Body of pancreas (tissue), 4 donors: Measurements from ENCODE around the gene PRDM15.

Source experiments
- POLR2A ChIP-seq, 3 donors: fragments of 450-650 bp; IDR thresholded peaks; one replicate each; pipeline ENCODE4 v1.6.1; 2016; ENCODE audit warnings: antibody characterized with exemption in 3 of 3, mild to moderate bottlenecking in 2 of 3
- TF ChIP-seq, protein P1 (sequence below), 7 experiments: fragments of 450-650 bp in 4 of 7; fragments of 200-600 bp in 3 of 7; sonication (generic) in 3 of 7; IDR thresholded peaks; one replicate each; pipeline ENCODE4 v1.5.1; 2016 to 2019; ENCODE audit warnings: antibody characterized with exemption in 7 of 7

GRCh38 chr21:41867313-41867712, 11.8 kb downstream of the PRDM15 start:
- TF ChIP-seq, protein P1, sequence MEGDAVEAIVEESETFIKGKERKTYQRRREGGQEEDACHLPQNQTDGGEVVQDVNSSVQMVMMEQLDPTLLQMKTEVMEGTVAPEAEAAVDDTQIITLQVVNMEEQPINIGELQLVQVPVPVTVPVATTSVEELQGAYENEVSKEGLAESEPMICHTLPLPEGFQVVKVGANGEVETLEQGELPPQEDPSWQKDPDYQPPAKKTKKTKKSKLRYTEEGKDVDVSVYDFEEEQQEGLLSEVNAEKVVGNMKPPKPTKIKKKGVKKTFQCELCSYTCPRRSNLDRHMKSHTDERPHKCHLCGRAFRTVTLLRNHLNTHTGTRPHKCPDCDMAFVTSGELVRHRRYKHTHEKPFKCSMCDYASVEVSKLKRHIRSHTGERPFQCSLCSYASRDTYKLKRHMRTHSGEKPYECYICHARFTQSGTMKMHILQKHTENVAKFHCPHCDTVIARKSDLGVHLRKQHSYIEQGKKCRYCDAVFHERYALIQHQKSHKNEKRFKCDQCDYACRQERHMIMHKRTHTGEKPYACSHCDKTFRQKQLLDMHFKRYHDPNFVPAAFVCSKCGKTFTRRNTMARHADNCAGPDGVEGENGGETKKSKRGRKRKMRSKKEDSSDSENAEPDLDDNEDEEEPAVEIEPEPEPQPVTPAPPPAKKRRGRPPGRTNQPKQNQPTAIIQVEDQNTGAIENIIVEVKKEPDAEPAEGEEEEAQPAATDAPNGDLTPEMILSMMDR (IDR thresholded peaks at IDR 0.05), result no peak
- no peak for TF ChIP-seq POLR2A (IDR thresholded peaks at IDR 0.05)
